Measurements from ENCODE around the gene TMPRSS13. TPM values are rescaled to one million over a fixed set of nuclear protein-coding genes. Genes with fewer than 3 reads are reported as not detected.

The TMPRSS13 gene
- total and polyA plus RNA-seq, 2 donors: 1.5 to 3.5 TPM

DNA sequence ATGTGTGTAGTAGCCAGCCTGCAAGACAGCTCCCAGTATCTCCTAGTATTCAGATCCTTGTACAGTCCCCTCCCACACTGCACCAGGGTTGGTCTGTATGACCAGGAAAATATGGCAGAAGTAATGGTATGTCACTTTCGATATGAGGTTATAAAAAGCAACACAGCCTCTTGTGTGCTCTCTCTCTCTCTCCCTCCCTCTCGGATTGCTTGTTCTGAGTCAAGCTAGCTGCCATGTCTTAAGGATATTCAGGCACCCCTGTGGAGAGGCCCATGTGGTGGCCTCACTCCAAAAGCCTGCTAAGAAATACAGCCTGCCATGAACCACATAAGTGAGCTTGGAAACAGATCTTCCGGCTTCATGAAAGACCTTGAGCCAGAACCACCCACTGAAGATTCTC is 78.1 kb downstream of the TMPRSS13 start:
- DNase-seq (ENCODE audit: low read depth in 6 of 9, low spot score in 9 of 9): no peak
- no peak overlapping the region for H3K4me3 ChIP-seq (ENCODE audit: low read length in 2 of 2)
- peaks cover 0 to 3% of the 10 kb centered on the region in 2 donors for H3K4me1 ChIP-seq (ENCODE audit: control insufficient read depth in 2 of 2, insufficient read depth in 2 of 2, low read length in 2 of 2)
- H3K36me3 ChIP-seq (ENCODE audit: control insufficient read depth in 2 of 2, insufficient read depth in 2 of 2, low read length in 1 of 2): no peaks in the 10 kb centered on the region
- H3K9me3 ChIP-seq (ENCODE audit: control insufficient read depth in 2 of 2, insufficient read depth in 1 of 2, low read length in 1 of 2): no peaks in the 10 kb centered on the region
- 95% methylated on average over 3 of the region's 3 CpGs for WGBS
- no peaks in the 10 kb centered on the region for H3K27me3 ChIP-seq (ENCODE audit: control insufficient read depth in 2 of 2, insufficient read depth in 1 of 2, low read length in 1 of 2)
- H3K27ac ChIP-seq (ENCODE audit: low read depth in 1 of 2, low read length in 1 of 2): no peak overlapping the region

Other genes with a start within 250 kb of the TMPRSS13 start
- 0.47 TPM for gene DSCAML1, start 132.2 kb downstream of the TMPRSS13 start, total RNA-seq
- 0.32 TPM for gene DSCAML1, start 132.2 kb downstream of the TMPRSS13 start, polyA plus RNA-seq
- 78.9 TPM for gene FXYD2, start 104.7 kb downstream of the TMPRSS13 start, total RNA-seq
- gene FXYD2, start 104.7 kb downstream of the TMPRSS13 start, polyA plus RNA-seq: 100 TPM
- 25.7 TPM for gene FXYD6, start 52.7 kb downstream of the TMPRSS13 start, total RNA-seq
- 24.1 TPM for gene FXYD6, start 52.7 kb downstream of the TMPRSS13 start, polyA plus RNA-seq
- gene IL10RA, start 57.0 kb upstream of the TMPRSS13 start, total RNA-seq: 22.7 TPM
- gene IL10RA, start 57.0 kb upstream of the TMPRSS13 start, polyA plus RNA-seq: 24.2 TPM
- gene TMPRSS4, start 147.7 kb upstream of the TMPRSS13 start, total RNA-seq: 2.5 TPM
- 7.4 TPM for gene TMPRSS4, start 147.7 kb upstream of the TMPRSS13 start, polyA plus RNA-seq
- gene SMIM35, start 157.6 kb upstream of the TMPRSS13 start, total RNA-seq: 0.05 TPM
- gene SMIM35, start 157.6 kb upstream of the TMPRSS13 start, polyA plus RNA-seq: 0.09 TPM
- gene SCN4B, start 223.4 kb upstream of the TMPRSS13 start, total RNA-seq: 2.1 TPM
- gene SCN4B, start 223.4 kb upstream of the TMPRSS13 start, polyA plus RNA-seq: 1.3 TPM
- gene SCN2B, start 247.2 kb upstream of the TMPRSS13 start, total RNA-seq: 1.6 TPM
- 0.73 TPM for gene SCN2B, start 247.2 kb upstream of the TMPRSS13 start, polyA plus RNA-seq

Measured in thymus (tissue), 11 donors.